Nucleus accumbens (tissue), 56 donors: ENCODE measurements around the gene EDARADD.

Experiments
- DNase-seq, 56 donors: peaks; one replicate each; lab custom pipeline; 2025; lab: John Stamatoyannopoulos, UW

EDARADD gene

DNA sequence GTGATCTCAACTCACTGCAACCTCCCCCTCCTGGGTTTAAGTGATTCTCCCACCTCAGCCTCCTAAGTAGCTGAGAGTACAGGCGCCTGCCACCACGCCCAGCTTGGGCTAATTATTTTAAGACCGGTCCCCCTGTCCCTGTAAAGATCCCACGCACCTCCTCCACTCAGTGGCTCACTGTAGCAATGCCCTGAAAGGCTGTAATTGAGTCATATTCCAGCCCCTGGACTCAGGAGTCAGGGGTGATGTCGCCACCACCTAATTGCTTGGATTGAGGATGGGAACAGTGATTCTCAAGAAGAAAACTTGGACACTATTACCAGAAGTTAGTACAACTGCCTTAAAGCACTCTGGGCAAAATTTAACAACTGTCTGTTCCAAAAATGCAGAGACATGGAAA is 3.1 kb upstream of the EDARADD start:
- no peak for DNase-seq

DNA sequence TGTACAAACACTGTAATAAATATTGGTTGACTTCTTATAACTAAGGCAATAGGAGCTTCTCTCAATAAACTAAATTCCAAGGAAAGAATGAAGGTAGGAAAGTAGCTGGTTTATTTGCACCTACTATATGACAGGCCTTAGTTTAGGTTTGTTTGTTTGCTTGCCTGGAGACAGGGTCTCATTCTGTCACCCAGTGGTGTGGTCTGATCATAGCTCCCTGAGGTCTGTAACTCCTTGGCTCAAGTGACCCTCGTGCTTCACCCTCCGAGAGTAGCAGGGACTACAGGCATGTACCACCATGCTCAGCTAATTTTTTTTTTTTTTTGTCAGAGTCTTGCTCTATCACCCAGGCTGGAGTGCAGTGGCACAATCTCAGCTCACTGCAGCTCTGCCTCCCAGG is 1.9 kb upstream of the EDARADD start:
- no peak for DNase-seq

DNA sequence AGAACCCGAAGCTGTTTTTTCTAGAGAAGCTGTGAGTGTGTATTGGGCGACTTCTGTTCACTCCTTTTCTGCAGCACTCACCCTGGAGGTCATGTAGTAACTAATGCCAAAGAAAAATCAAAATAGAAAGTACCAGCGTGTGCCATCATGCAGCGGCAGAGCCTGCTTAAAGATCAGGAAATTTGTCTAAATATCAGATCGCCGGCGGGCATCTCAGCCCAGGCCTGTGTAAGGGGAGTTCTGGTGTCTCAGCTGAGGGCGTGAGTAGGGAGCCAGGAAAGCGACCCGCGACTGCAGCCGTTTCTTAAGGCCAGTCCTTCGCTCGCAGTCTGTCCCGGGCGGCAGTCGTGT is 768 bp downstream of the EDARADD start:
- no peak for DNase-seq

DNA sequence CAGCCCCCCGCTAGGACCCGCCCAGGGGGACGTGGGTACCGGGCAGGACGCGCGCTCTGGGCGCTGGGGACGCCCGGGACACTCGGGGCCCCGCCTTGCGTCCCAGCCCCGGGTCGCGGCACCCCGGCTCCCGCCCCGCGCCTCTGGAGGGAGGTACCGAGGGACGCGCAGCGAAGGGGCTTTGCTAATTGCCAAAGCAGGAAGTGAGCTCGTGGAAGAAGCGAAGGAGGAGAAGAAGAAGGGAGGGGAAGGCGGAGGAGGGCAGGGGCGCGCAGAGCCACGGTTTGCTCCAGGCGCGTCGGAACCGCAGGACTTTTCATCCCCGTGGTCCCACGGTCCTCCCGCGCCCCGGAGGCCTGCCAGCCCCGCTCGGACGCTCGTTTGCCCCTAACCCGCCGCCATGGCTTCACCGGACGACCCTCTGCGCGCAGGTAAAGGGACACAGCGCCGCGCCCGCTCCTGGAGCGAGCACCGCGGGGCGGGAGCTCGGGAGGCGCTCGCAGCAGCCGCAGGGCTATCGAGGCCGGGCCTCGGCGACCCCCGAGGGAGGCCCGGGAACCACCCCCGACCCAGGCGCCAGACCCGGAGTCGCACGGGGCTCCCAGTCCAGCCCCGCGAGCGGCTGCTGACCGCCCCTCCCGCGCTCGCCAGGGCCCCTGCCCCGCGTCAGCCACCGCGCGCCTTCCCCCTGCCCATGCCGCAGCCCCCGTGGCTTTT is 1.3 kb downstream of the EDARADD start:
- no peak for DNase-seq

DNA sequence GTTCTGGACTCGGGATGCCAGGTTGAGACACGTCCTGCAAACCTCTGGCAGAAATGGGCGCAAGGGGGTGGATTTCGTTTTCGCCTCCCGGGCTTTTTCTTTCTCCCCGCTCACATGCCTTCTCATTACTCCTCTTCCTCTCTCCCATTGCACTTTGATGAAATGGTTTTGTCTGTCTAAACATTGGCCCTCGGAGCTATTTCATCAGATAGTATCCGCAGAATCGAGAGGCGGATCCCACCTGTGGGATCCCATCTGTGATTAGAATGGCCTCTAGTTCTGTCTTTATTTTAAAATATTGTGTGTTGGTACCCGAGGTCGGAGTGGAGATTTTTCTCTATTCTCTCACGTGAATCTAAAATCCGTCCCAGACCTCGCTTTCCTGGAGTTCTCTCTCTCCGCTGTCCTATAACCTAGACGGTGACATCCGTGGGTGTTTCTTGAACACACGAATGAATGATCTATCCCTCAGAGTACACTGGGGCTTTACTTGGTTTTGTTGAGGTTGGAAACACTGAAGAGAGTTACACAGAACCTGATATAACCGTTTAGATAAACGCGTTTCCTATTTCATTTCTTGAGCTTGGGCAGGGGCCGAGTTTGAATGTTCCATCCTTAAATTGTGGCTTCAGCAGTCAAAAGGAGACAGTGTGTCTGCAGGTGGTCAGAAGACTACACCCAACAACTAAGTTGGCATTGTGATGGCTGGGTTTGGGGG is 2.0 kb downstream of the EDARADD start:
- no peak for DNase-seq

DNA sequence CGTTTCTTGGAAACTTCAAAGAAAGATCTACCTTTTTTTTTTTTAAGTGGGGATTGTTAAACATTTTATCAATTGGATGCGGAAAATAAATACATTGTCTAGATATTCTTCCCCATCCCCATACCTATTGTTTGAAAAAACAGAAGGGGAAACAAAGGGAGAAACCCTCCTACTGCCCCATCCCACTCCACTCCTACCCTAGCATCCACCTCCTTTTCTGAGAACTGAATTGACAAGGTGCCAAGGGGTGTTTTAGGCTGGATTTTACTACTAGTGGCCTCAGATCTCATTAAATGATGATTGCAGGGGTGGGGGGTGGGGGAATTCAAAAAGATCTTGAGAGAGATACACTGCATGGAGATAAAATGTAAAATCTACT is 2.6 kb downstream of the EDARADD start:
- no peak for DNase-seq

DNA sequence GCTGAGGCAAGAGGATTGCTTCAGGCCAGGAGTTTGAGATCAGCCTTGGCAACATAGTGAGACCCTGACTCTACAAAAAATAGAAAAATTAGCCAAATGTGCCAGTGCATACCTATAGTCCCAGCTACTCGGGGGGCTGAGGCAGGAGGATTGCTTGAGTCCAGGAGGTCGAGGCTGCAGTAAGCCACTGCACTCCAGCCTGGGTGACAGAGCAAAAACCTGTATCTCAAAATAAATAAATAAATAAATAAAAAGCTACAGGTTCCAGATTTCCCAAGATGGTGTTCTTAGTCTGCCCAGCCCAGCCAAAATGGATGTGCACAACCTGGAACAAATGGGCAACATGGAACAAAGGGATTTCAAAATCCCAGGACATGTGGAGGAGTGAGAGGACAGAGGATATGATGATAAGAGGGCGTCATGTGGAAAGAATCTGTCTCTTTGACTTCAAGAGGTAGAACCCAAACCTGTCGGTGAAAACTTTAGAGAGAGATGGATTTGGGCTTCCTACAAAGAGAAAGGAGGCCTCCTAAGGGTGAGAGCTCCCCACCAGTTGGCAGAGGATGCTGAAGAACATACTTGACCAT is 3.2 kb downstream of the EDARADD start:
- DNase-seq: no peak

DNA sequence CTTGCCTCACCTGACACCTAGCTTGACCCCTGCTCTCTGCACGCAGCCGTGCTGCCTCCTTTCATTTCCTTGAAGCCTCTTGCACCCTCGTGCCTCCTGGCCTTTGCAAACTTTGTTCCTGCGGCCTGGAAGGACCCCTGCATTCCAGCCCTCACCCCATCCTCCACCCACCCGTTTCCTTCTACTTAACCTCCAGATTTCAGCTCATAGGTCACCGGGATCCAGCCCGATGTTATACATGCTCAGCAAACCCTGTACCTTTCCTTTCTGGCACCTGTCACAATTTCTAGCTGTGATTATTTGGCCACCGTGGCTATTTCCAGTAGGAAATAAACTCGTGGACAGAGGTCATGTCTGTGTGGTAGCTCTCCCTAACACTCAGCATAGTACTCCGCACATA is 4.5 kb downstream of the EDARADD start:
- DNase-seq: no peak

DNA sequence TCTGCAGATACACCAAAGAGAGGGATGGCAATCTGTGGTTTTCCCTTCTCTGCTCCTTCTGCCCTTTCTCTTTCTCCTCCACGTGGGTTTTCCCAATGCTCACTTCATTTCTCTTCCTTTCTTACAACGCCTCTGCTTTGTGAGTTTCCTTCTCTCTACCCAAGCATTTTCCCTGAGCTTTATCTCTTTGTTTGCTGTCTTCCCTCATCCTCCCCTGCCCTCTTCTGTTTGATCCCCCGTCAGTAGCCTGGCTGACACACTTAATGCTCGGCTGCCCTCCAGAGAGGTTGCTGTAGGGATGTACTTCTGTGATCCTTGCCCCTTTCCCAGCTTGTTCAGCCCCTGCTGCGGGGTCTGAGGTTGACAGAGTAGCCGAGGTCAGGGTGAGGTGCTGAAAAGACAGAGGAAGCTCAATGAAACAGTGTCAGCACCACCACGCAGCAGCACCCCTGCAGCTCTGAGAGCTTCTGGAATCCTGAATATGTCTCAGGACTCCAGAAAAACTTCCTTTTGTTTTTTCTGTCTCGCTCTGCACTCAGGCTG is 6.0 kb downstream of the EDARADD start:
- no peak for DNase-seq

DNA sequence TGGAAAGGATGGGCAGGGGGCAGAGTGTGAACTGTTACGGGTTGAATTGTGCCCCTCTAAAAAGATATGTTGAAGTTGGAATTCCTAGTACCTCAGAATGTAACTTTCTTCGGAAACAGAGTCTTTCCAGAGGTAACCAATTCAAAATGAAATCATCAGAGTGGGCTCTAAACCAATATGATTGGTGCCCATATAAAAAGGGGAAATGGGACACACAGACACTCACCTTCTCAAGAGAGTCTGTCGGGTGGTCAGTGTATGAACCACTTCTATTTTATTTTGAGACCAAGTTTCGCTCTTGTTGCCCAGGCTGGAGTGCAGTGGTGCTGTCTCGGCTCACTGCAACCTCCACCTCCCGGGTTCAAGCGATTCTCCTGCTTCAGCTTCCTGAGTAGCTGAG is 7.6 kb downstream of the EDARADD start:
- no peak for DNase-seq

DNA sequence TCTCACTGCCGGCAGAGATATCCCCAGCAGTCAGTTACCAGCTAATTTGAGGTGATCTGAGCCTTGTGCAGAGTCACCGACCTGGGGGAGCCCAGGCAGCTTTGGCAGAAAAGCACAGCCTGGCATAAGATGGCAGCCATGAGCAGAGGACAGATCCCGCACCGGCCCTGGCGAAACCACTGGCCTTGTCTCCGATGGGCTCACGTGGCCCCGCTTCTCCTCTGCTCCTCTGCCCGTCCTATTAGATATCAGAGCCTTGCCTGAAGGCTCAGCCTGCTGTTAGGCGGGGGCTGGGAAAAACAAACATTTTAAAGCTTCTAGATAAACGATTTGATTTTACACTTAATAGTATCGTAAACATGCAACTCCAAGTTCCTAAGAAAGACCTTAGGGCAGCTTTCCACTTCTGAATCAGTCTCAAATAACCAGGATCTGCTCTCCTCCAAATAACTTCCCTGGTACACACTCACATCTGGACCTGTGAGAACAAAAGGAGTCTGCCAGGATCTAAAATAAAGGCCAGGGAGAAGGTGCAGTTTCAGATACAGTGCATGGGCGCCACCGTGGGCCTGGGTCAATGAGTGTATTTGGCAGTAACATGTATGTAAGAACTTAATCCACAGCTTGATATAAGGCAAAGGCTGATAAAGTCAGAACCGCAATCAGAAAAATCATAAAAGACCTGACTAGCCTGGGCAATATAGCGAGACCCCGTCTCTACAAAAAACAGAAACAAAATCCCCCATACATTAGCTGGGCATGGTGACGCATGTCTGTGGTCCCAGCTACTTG is 10.0 kb downstream of the EDARADD start:
- DNase-seq: no peak

DNA sequence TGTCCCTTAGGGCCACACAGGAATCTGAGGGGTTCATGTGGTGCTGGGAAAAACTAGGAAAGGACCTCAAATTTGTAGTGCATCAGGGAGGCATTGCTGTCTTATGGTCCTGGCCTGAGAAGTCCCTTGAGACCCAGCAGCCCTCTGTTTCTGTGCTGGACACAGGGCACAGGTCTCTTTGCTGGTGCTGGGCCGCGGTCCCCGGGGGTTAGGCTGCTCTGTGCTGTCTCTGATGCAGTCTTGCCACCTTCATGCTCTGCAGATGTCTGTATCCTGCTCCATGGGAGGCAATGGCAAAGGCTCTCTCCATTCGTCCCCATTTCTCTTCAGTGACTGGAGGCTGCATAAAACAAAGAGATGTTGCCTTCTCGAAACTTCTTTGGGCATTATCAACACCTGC is 13.0 kb downstream of the EDARADD start:
- DNase-seq: no peak

DNA sequence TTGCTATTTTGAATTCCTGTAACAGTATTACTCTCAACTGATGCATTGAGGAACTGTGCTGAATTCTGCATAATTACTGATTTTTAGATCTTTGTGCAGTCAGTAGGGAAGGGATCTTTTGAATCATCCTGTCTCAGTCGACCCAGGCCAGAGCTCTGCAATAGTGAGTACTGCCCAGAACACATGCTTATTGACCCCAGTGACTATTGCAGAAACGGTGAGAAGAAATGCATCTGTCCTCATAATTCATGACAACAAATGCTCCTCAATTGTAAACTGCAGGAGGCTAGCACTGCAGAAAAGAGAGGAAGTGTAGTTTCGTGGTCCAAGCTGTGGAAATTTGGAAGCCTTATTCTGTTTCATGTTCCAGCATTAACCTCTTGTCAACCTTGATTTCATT is 19.6 kb downstream of the EDARADD start:
- DNase-seq: no peak

DNA sequence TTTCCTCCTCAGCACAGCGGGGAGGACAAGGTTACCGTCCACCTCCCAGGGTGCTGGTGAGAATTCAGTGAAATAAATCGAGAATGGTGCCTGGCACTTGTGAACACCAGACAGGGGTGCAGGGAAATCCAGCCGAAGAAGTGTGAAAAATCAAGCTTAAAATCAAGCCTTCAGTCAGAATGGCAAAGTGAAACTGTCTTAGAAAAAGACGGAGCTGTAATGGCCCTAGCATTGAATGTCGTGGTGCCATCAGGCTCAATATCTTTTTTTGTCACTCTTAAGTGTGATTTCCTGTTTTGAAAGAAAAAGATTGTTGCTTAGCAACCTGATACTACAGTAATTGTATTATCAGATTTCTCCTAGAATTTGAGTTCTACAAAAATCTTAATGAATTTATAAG is 22.1 kb downstream of the EDARADD start:
- DNase-seq: no peak

DNA sequence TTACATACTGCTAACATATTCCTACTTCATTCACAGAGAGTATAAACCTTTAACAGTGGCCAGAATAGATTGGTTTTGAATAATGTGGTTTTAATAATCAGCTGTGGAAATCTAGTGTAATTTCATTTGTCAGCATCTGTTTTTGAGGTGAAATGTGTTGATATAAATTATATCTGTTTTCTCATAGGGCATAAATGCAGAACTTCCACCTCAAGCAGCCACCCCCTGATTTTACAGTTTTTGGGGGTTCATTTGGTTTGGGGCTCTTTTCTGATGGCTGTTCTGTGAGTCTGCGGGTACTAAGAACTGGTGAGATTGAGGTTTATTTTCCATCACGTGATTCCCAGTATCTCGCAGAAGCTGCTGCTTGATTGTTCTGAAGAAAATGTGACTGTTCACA is 23.2 kb downstream of the EDARADD start:
- DNase-seq: no peak

DNA sequence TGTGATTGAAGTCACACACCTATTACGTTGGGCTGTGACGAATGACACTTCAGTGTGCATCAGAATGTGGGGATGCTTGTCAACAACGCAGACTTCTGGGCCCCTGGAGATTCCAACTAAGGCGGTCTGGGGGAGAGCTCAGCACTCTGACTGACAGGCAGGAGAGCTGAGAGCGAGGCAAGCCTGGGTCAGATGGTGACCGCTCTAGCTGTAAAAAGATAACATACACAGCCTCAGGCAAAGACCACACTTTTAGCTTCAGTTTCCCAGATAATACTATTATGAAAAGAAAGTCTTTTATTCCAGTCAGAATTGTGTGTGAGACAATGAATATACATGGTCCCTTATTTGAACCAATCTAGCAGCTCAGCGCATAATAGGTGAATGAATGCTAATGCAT is 25.4 kb downstream of the EDARADD start:
- no peak for DNase-seq

DNA sequence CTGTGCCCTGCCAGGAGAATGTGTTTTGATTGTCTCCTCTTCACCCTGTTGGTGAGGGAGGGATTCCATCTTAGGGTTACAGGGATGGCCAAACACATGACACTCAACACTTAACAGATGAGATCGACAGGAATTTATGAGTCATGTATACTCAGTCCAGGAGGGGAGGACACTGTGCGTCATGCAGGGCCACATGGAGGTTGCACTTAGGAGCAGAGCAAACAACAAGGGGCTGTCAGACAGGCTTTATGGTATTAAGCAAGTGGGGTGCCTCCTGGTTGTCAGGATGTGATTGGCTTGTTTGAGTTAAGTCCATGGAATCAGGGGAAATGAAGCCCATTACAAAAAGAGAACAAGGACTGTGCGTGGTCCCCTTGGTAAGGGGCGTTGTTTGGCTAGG is 26.9 kb downstream of the EDARADD start:
- no peak for DNase-seq

DNA sequence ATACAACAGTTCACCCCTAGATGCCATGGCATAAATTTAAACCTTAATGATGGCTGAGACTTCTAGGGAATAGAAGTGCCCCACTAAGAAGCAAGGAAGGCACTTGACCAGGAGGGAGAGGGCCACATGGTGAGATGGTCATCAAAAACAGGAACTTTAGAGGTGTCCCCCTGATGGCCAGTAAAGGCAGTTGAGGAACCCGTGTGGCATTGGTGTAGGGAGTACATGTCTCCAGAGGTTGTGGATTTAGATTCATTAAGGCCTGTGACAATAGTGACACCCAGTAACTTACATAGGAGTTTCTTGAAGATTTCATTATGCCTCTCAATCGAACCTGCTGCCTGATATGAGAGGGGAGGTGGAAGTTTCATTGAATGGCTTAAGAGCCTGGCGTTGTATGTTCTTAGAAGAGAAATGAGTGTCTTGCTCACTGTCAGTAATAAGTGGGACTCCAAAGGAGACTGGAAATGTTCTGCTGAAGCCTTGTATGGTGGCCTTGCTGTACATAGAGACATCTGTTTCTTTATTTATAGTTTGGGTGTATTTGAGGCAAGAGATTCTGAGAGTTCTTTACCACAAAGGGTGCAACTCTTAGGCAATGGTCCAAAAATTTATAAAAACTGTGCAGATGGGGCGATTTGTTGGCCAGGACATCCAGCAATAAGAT is 27.9 kb downstream of the EDARADD start:
- no peak for DNase-seq

DNA sequence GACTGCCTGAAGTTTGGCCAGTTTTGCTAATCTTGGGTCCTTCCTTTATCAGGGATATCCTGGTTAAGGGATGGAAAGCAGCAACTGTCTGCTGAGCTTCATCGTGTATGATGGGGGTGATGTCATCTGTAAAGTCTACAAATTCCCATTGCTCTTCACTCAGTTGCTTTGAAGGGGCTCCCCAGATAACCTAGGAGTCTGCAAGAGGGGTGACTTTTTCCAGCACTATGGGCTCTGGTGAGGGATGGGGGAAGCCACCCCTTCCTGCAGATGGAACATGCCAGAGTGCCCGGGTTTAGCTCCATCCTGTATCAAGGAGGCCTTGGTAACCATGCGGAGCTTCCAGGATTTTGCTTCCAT is 28.4 kb downstream of the EDARADD start:
- DNase-seq: no peak

DNA sequence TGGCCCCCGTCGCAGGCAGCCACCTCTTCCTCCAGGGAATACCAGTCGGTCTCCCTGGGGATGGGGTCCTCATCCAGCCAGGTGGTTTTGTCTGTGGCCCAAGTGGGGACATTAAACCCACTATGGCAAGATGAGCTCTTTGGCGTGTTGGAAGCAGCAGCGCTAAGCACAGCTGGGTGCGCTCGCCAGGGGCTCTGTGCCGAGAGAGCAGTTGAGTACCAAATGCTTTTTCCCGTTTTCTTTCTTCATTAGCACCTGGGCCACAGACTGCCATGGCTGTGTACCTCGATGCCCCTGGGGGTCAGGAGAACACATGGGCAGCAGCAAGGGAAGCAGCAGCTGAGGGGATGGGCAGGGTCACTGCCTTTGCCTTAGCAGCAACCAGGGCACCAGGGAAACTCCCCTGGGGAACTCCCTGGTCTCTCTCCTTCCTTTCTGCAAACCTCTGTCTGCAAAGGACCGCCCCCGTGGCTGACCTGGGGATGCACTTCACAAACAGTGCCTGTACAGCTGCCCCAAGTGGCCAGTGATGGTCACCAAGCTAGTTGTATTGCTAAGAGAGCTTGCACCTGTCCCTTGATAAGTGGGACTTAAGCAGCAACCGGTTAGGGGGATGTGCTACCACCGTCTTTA is 31.1 kb downstream of the EDARADD start:
- DNase-seq: no peak
